Measurements from ENCODE around the gene FAM32A.

The FAM32A gene

GRCh38 chr19:16207063-16207462 lies 21.9 kb downstream of the FAM32A start:
- TF ChIP-seq CTCF (conservative IDR thresholded peaks at IDR 0.05) = no peak

GRCh38 chr19:16207490-16208025 lies 22.3 kb downstream of the FAM32A start:
- peak overlapping the region; percentile 98 for H3K27ac ChIP-seq
- TF ChIP-seq CTCF (conservative IDR thresholded peaks at IDR 0.05) = no peak

More at GRCh38 chr19:16207063-16207462, 21.9 kb downstream of the FAM32A start:
- H3K27ac ChIP-seq = peak overlapping the region; percentile 98

- no peak for TF ChIP-seq CTCF (conservative IDR thresholded peaks at IDR 0.05)
- peak overlapping the region; percentile 98 for H3K27ac ChIP-seq
Observed at GRCh38 chr19:16208064-16208759, 23.0 kb downstream of the FAM32A start.

GRCh38 chr19:16208847-16209665 lies 23.8 kb downstream of the FAM32A start:
- peak overlapping the region; percentile 98 for H3K27ac ChIP-seq
- no peak for TF ChIP-seq CTCF (conservative IDR thresholded peaks at IDR 0.05)

- TF ChIP-seq CTCF (conservative IDR thresholded peaks at IDR 0.05) = no peak
- peak overlapping the region; percentile 98 for H3K27ac ChIP-seq
Observed at GRCh38 chr19:16210168-16210567, 25.0 kb downstream of the FAM32A start.

GRCh38 chr19:16213076-16213475 lies 27.9 kb downstream of the FAM32A start:
- no peak for TF ChIP-seq CTCF (conservative IDR thresholded peaks at IDR 0.05)
- no peak overlapping the region for H3K27ac ChIP-seq

Data from VCaP (cell line).